ENCODE measurements around the gene TEKT1. TPM values are rescaled to one million over a fixed set of nuclear protein-coding genes. Genes with fewer than 3 reads are reported as not detected.
"Not testable (repeated sequence)": the region's sequence is repeated elsewhere in the genome, so short reads cannot be mapped to it uniquely, and the experiment has no call there.

Gene TEKT1
- total RNA-seq, 1 experiment from 2014 or later, result not detected

GRCh38 chr17:6846138-6846537, 14.6 kb upstream of the TEKT1 start:
- H3K4me1 Mint-ChIP-seq; H2BK15ac ChIP-seq (ENCODE audit: low read depth, low read length); H3K27ac Mint-ChIP-seq; H3K14ac ChIP-seq (ENCODE audit: insufficient read depth, low read length); H3K18ac ChIP-seq (ENCODE audit: insufficient read length, low read depth, low read length); H4K91ac ChIP-seq (ENCODE audit: insufficient read length, low read depth, low read length); H3K9me3 ChIP-seq (ENCODE audit: control insufficient read depth, low read depth, low read length); H3K79me1 ChIP-seq (ENCODE audit: insufficient read depth, low read depth, low read length, poor library complexity, severe bottlenecking); H2BK12ac ChIP-seq (ENCODE audit: insufficient read length, low read depth, low read length); H3K9ac ChIP-seq (ENCODE audit: extremely low read depth, insufficient read length, low read length); H3K4me1 ChIP-seq (ENCODE audit: insufficient read depth, low read length); H2BK120ac ChIP-seq (ENCODE audit: low read depth, low read length, poor library complexity, severe bottlenecking); H3K56ac ChIP-seq (ENCODE audit: insufficient read length, low read depth, low read length); H3K27me3 ChIP-seq (ENCODE audit: insufficient read depth, low read length); H4K20me1 ChIP-seq (ENCODE audit: control insufficient read depth, insufficient read depth, insufficient read length); H3K4me2 ChIP-seq (ENCODE audit: insufficient read depth, insufficient read length, low read length); H3K27ac ChIP-seq (ENCODE audit: insufficient read length, low read depth, low read length); H3K4ac ChIP-seq (ENCODE audit: low read depth, low read length); H3K23me2 ChIP-seq (ENCODE audit: insufficient read length, low read depth, low read length, poor library complexity, severe bottlenecking); H4K5ac ChIP-seq (ENCODE audit: insufficient read length, low read depth, low read length); H2AK5ac ChIP-seq (ENCODE audit: insufficient read length, low read length); H3T11ph ChIP-seq (ENCODE audit: low read length); H2BK20ac ChIP-seq (ENCODE audit: low read depth, low read length, poor library complexity, severe bottlenecking); H3K36me3 Mint-ChIP-seq (ENCODE audit: insufficient read depth in 1 of 3, low read depth in 3 of 3); H2BK5ac ChIP-seq (ENCODE audit: insufficient read length, low read length); H3K79me2 ChIP-seq (ENCODE audit: insufficient read depth, low read length); H3K4me3 Mint-ChIP-seq; DNase-seq; H2AFZ ChIP-seq (ENCODE audit: low read length); H4K8ac ChIP-seq (replicated peaks; ENCODE audit: insufficient read length, low read depth, low read length); H3K23ac ChIP-seq (ENCODE audit: insufficient read length, low read depth, low read length); H3K9me3 Mint-ChIP-seq: not testable (repeated sequence)
- no CpG with 5 or more reads among the region's 6 CpGs for WGBS (ENCODE audit: extremely low coverage, insufficient read length, low lambda C conversion rate)
- peaks cover 43% of the 10 kb centered on the region for H3K27me3 Mint-ChIP-seq (ENCODE audit: low read depth)

- H2AK5ac ChIP-seq (ENCODE audit: insufficient read length, low read length); H3K4me2 ChIP-seq (ENCODE audit: insufficient read depth, insufficient read length, low read length); H2BK20ac ChIP-seq (ENCODE audit: low read depth, low read length, poor library complexity, severe bottlenecking); H2BK5ac ChIP-seq (ENCODE audit: insufficient read length, low read length); H3K36me3 Mint-ChIP-seq (ENCODE audit: insufficient read depth in 1 of 3, low read depth in 3 of 3); H3T11ph ChIP-seq (ENCODE audit: low read length); H3K27me3 ChIP-seq (ENCODE audit: insufficient read depth, low read length); H3K9me3 Mint-ChIP-seq; H2BK15ac ChIP-seq (ENCODE audit: low read depth, low read length); H3K23me2 ChIP-seq (ENCODE audit: insufficient read length, low read depth, low read length, poor library complexity, severe bottlenecking); H3K9me3 ChIP-seq (ENCODE audit: control insufficient read depth, low read depth, low read length); H2AFZ ChIP-seq (ENCODE audit: low read length); H4K8ac ChIP-seq (replicated peaks; ENCODE audit: insufficient read length, low read depth, low read length); H2BK120ac ChIP-seq (ENCODE audit: low read depth, low read length, poor library complexity, severe bottlenecking); H3K4ac ChIP-seq (ENCODE audit: low read depth, low read length); H3K4me1 ChIP-seq (ENCODE audit: insufficient read depth, low read length); H3K18ac ChIP-seq (ENCODE audit: insufficient read length, low read depth, low read length); H3K23ac ChIP-seq (ENCODE audit: insufficient read length, low read depth, low read length); H3K79me1 ChIP-seq (ENCODE audit: insufficient read depth, low read depth, low read length, poor library complexity, severe bottlenecking); H3K4me1 Mint-ChIP-seq; H4K20me1 ChIP-seq (ENCODE audit: control insufficient read depth, insufficient read depth, insufficient read length); H3K9ac ChIP-seq (ENCODE audit: extremely low read depth, insufficient read length, low read length); H3K27ac Mint-ChIP-seq; H3K56ac ChIP-seq (ENCODE audit: insufficient read length, low read depth, low read length); H3K79me2 ChIP-seq (ENCODE audit: insufficient read depth, low read length); H4K5ac ChIP-seq (ENCODE audit: insufficient read length, low read depth, low read length); H3K14ac ChIP-seq (ENCODE audit: insufficient read depth, low read length); DNase-seq; H3K27ac ChIP-seq (ENCODE audit: insufficient read length, low read depth, low read length); H3K4me3 Mint-ChIP-seq; H4K91ac ChIP-seq (ENCODE audit: insufficient read length, low read depth, low read length); H2BK12ac ChIP-seq (ENCODE audit: insufficient read length, low read depth, low read length): not testable (repeated sequence)
- no CpG with 5 or more reads among the region's 4 CpGs for WGBS (ENCODE audit: extremely low coverage, insufficient read length, low lambda C conversion rate)
- peaks cover 43% of the 10 kb centered on the region for H3K27me3 Mint-ChIP-seq (ENCODE audit: low read depth)
Measured at GRCh38 chr17:6844406-6844805, 12.9 kb upstream of the TEKT1 start.
